NK-92 treated with Interleukin-12 subunit alpha and Interleukin-12 subunit beta, amount 100 ng/mL, for 24 hours (cell line): ENCODE measurements around the gene C12orf75.
"Not testable (repeated sequence)": the region's sequence is repeated elsewhere in the genome, so short reads cannot be mapped to it uniquely, and the experiment has no call there.

ENCODE experiments used
- DNase-seq: peaks from one replicate; lab custom pipeline; 2025; lab: John Stamatoyannopoulos, UW

C12orf75 gene

GRCh38 chr12:105310476-105311085 is 19.9 kb upstream of the C12orf75 start:
- DNase-seq, result not testable (repeated sequence)

GRCh38 chr12:105311936-105312335 is 18.6 kb upstream of the C12orf75 start:
- DNase-seq, result not testable (repeated sequence)

- not testable (repeated sequence) for DNase-seq
Observed at GRCh38 chr12:105313755-105314154, 16.7 kb upstream of the C12orf75 start.

- DNase-seq, result no peak
Observed at GRCh38 chr12:105315130-105315529, 15.4 kb upstream of the C12orf75 start.

- no peak for DNase-seq
Observed at GRCh38 chr12:105315726-105316125, 14.8 kb upstream of the C12orf75 start.

- no peak for DNase-seq
Observed at GRCh38 chr12:105316931-105317852, 13.3 kb upstream of the C12orf75 start.

GRCh38 chr12:105317942-105318621 is 12.4 kb upstream of the C12orf75 start:
- DNase-seq, result no peak

GRCh38 chr12:105318651-105319483 is 11.6 kb upstream of the C12orf75 start:
- no peak for DNase-seq

- DNase-seq, result no peak
Observed at GRCh38 chr12:105319691-105320209, 10.7 kb upstream of the C12orf75 start.

GRCh38 chr12:105321125-105321524 is 9.4 kb upstream of the C12orf75 start:
- no peak for DNase-seq

- DNase-seq, result no peak
Observed at GRCh38 chr12:105322070-105322469, 8.4 kb upstream of the C12orf75 start.

GRCh38 chr12:105324704-105325103 is 5.8 kb upstream of the C12orf75 start:
- no peak for DNase-seq

GRCh38 chr12:105325117-105325516 is 5.4 kb upstream of the C12orf75 start:
- no peak for DNase-seq

- DNase-seq, result no peak
Observed at GRCh38 chr12:105329926-105330282, 587 bp upstream of the C12orf75 start.

- no peak for DNase-seq
Observed at GRCh38 chr12:105330931-105331804, 677 bp downstream of the C12orf75 start.

GRCh38 chr12:105331805-105332251 is 1.3 kb downstream of the C12orf75 start:
- DNase-seq, result no peak

- not testable (repeated sequence) for DNase-seq
Observed at GRCh38 chr12:105332286-105332685, 1.8 kb downstream of the C12orf75 start.

- DNase-seq, result no peak
Observed at GRCh38 chr12:105332925-105333324, 2.4 kb downstream of the C12orf75 start.

GRCh38 chr12:105334001-105334400 is 3.5 kb downstream of the C12orf75 start:
- no peak for DNase-seq

GRCh38 chr12:105334582-105334981 is 4.1 kb downstream of the C12orf75 start:
- DNase-seq, result no peak

GRCh38 chr12:105335856-105336255 is 5.4 kb downstream of the C12orf75 start:
- no peak for DNase-seq
